Fibroblast of peridontal ligament (primary cell): Measurements from ENCODE around the gene RGS12.

Experiments used
- DNase-seq: peaks from one replicate; pipeline ENCODE4 v3.0.0-alpha.2; 2010; ENCODE audit errors: extremely low read depth

RGS12 gene

DNA sequence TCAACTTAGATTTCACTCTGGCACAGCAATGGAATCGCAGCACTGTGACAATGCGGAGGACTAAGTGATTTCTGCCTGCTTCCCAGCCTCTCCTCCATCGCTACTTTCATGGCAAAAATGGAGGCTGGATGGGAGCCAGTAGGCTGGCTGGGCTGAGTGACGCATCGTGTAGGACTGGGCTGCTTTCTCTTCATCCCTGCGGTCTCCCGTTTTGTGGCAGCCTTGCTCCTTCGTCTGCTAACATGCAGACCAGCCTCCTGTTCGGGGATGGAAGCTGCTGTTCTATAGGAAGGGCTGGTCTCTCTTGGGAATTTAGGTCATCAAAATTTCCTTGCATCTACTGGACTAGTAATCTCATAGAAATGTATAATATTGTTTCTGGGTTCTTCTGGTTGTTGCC lies 15.8 kb upstream of the RGS12 start:
- DNase-seq = no peak

DNA sequence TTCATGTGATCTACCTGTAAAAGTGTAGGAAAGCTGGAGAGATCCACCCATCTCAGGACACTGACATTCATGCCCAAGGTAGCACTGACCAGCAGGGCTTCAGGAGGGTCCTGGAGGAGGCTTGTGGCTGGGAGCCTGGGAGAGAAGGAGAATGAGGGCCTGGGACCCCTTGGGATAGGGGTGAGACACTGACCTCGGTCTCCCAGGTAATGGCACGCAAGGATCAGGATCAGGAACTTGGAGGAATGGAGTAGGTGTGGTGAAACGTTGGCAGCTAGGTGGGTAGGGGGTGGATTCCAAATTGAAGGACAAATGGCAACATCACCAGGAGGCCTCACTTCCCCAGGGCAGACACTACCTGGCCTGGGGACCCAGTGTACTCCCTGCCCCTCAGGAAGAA lies 12.4 kb upstream of the RGS12 start:
- DNase-seq = no peak

DNA sequence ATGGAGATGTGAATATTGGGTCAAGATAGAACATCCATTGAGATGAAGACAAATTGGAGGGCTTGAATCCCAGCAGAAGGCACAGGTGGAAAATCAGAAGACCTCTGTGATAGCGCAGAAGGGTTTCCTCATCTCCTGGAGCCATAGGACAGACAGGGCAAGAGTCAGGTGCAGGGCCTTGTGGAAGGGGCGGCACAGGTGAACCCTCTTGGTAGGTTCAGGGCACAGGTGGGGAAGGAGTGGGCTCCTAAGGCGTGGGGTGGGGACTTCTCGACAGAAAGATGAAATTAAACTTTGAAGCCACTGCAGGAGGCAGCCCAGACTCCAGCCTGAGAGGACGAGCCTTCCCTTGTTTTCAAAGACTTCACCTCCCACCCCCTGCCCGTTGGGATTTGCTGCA lies 9.3 kb upstream of the RGS12 start:
- DNase-seq = no peak

DNA sequence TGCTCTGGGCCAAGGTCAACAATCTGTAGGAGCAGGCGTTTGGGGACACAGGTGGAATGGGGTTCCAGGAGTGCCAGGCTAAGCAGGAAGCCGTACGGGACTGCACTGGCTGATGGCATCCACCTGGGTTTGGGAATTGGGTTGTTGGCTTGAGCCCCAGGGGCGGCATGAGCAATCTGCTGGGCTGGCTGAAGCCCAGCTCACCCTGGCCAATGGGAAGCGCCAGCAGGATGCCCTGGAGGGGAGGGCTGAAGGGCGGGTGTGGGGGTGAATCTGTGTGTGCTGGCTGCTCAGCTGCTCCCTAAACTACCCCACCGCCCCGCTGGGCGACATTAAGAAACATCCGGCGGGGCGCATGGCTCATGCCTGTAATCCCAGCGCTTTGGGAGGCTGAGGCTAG lies 8.9 kb upstream of the RGS12 start:
- DNase-seq = no peak

DNA sequence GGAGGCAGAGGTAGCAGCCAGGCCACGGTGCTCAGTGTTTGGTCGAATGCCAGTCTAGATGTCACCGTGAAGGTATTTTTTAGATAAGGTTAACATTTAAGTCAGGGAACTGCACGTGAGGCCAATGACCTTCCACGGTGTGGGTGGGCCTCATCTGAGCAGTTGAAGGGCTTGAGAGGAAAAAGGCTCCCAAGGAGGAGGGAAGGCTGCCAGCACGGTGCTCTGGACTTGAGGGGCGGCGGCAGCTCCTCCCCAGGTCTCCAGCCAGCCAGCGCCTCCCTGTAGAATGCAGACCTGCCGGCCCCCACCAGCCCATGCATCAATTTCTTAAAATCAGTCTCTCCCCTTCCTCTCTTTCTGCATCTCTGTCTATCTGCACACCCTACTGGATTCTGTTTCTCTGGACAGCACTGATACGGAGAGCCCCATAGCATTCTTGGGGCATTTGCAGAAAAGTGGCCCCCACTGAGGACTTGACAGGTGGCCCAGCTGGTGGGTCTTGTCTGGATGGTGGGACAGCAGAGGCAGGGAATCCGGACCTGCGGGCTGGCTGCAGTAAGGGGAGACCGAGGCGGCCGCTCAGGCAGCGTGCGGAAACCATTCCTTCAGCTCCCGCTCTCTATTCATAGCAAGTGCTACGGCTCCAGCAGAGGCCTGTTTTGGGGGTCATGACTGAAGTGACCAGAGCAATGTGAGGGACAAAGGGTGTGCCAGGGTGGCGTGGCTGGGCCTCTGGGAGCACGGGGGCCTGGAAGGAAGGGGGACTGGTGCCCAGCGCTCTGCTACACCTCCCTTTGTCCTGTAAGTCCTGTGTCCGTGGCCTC lies 7.9 kb upstream of the RGS12 start:
- DNase-seq = no peak

DNA sequence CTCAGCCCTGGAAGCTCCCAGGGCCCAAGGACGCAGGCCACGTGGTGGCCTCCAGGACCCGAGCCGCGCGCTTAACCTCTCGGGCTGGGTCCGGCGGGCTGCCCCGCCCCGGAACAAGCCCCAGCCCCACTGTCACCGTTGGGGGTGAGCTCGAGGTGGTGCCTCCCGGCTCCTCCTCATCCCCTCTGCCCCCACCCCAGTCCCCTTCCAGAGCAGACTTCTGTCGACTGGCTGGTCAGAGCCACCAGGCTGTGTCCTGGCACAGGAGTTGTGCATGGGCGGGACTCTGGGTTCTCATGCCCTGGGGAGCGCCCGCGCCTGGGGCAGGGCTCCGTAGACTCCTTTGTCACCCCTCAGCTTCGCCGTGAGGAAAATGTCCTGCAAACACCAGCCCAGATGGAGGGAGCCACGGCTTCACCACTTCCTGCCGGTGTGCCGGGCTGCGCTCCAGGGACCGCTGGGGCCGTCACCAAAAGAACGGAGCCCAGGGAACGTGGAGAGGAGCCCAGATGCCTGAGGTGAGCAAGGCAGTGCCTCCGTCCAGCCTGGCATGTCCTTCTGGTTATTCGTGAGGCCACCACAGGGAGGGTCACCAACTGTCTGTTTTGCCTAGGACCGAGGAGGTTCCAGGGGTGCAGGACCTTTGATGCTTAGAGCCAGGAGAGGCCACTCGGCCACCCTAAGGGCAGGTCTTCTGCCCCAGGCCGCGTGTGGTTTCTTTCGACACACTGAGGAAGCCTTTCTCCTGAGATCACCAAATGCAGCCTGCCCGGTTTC lies 7.1 kb upstream of the RGS12 start:
- DNase-seq = peak; percentile 78

DNA sequence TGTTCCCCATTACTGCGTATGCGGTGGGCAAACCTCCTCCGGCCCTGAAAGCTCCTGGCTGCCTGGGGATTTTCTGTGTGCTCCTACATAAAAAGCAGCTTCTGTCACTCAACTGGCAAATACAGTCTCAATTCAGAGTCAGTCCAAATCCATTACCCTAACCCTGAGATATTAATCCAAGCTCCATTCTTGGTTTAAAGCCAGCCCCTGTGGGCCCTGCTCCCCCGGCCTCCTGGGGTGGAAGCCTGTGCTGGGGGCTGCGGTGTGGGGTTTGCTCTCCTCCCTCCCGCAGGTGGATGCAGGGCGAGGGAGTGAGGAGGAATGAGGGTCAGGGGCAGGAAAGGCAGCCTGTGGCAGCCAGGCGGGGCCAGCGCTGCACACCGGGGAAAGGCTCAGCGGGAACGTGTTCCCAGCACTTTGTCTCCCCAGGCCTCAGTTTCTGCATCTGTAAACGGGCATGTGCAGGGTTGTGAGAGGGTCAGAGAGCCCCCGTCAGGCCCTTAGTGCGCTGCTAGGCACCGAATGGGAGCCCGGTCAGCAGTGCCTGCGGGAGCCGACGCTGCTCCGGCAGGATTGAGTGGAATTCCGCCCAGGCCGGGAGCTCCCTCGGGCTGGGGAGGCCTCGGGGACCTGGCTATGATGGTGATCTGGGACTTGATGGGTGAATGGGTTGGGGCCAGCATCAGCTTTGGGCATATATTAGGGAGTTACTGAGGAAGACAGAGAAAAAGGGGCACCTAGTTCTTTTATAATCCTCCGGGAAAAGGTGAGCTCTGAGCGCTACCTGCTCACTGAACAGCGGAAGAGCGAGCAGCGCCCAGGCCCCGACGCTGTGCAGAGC lies 6.3 kb upstream of the RGS12 start:
- DNase-seq = no peak

DNA sequence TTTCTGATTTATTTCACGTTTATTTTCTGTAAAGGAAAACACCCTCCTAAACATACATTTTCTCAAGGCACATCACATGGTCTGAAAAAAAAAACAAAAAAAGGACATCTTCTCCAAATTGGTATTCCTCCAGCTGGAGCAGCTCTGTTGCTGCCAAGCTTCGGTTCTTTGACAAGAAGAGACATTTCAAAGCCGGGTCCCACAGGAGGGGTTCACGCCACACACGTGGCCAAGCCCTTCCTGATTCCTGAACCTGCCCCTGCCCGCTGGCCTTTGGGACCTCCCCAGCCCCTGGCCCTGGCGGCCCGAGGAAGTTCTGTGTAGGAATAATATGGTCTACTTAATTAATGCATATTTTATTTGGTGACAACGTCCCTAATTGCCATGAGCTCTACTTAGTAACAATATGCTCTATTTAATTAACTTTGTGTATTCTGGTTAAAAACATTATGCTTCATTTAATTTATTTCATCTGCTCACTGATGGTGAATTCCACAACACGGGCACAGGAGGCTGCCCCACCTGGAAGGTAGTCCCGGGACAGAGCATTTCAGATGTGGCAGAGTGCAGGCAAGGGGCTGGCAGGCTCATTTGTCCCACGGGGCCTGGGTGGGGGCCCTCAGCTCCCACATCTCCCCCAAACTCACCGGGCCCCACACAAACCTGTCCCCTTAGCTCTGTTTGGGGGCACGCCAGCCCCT lies 5.4 kb upstream of the RGS12 start:
- no peak for DNase-seq

DNA sequence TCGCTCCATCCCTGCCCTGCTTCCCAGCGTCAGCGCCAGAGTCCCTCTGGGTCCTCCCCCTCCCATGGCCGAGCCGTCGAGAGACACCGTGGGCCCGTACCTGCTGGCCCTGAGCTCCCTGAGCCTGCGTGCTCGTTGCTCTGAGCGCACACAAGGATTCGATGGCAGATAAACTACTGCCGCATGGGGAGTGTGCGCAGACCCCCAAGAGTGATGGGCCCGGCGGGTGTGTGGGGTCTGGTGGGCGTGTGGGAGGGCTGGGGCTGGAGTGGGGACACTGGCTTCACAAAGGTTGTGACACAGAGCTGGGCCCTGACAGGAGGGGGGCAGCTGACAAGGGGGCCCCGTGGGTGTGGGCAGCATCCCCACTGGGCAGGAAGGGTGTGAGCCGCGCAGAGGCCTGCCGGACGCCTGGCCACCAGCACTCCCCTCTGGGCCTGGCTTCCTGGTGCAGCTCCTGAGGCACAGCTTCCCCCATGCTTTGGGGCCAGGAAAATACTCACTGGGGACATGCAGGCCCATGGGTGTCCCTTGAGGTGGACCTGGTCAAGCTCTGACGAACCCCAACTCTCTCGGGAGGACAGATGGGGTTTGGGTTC lies 4.8 kb upstream of the RGS12 start:
- no peak for DNase-seq

DNA sequence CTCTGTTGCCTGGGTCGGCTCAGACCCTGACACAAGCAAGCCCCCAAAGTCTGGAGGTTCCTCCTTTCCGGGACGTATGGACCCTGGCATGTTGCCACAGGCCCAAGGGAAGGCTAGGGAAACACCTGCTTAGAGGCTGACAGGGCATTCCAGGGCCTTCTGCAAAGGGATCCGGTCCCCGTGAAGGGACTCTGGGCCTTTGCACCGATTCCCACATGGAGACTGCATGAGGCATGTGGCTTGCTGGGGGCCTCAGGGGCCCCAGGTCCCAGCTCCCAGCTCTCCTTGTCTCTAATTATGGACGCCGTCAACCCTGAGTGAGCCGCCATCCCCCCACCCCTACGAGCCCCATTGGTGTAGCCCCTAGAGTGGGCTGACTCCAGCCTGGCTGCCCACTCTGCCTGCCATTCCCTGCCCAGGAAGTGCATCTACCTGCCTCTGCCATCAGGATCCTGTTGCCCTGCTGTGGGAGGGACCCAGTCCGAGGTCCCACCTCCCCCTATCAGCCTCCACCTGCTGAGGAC lies 4.2 kb upstream of the RGS12 start:
- no peak for DNase-seq

DNA sequence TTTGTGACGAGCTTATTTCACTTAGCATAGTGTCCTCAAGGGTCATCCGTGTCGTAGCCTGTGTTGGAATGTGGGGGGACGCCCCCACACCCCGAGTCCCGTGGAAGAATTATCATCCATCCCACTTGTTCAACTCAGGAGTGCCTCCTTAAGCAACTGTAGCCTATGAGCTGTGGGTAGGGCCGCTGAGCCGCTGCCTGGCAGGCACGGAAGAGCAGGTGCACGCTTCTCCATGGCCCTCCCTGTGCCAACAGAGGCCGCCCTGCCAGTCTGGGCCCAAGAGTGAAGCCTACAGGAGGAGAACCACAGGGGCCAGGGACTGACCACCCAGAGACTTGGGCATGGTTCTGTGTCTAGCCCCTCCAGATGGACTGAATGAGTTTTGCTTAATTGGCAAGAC lies 2.3 kb upstream of the RGS12 start:
- DNase-seq = no peak

DNA sequence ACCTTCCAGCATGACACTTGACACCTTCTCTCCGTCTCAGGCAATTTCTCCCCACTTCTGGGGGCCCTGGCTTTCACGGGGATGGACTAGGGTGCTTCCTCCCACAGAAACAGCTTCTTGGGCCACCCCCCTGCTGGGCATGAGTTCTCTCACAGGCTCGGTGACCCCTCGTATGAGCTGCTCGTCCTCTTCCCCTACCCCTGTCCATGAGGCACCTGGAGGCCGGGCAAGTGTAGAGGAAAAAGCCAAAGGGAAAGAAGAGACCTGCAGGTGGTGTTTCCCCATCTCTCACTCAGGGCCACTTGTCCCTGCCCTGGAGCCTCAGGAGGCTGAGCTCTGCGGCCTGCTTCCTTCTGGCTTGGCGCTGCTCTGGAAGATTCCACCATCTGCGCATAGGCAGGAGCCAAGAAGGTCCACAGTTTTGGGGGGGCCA lies 1.9 kb upstream of the RGS12 start:
- DNase-seq = no peak

DNA sequence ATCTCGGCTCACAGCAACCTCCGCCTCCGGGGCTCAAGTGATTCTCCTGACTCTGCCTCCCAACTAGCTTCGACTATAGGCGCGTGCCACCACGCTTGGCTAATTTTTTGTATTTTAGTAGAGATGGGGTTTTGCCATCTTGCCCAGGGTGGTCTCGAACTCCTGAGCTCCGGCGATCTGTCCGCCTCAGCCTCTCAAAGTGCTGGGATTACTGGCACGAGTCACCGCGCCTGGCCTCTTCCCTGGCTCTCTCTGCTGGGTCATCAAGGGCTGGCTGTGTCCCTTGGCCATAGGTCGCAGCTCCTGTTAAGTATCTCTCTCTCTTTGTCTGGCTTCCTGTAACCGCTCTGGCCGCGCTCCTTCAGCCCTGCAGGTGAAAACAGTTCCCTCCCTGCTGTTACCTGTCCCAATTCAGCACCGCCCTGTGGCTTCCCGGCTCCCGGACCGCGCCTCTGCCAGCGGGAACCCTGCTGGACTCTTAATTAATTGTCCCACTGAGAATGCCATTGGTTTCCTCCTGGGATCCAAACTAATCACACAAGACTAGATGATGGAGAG lies 1.3 kb upstream of the RGS12 start:
- no peak for DNase-seq

DNA sequence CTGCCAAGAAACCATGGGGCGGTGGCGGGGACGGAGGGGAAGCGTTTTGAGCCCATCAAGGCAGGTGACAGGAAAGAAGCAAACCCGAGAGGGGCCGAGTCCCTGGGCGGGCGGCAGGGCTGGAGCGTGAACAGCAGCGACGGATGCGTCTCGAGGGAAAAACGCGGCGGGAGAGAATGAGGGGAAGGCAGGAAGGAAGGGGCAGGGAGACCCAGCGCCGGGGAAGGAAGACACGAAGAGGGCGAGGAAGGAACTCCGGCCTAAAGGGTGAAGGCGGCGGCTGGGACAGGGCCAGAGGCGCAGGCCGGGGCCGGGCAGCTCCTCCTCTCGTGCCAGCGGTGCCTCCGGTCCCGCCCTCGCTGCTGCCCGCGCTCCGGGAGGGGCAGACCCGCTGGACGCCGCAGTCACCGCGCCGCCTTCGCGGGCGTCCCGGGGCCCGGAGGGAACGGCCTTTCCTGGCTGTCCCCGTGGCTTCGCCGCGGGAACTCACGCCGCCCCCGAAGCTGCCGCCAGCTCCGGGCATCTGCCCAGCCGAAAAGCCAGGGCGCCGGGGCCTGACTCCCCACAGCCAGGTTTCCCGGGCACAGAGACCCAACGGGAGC lies 751 bp upstream of the RGS12 start:
- peak; percentile 27 for DNase-seq

DNA sequence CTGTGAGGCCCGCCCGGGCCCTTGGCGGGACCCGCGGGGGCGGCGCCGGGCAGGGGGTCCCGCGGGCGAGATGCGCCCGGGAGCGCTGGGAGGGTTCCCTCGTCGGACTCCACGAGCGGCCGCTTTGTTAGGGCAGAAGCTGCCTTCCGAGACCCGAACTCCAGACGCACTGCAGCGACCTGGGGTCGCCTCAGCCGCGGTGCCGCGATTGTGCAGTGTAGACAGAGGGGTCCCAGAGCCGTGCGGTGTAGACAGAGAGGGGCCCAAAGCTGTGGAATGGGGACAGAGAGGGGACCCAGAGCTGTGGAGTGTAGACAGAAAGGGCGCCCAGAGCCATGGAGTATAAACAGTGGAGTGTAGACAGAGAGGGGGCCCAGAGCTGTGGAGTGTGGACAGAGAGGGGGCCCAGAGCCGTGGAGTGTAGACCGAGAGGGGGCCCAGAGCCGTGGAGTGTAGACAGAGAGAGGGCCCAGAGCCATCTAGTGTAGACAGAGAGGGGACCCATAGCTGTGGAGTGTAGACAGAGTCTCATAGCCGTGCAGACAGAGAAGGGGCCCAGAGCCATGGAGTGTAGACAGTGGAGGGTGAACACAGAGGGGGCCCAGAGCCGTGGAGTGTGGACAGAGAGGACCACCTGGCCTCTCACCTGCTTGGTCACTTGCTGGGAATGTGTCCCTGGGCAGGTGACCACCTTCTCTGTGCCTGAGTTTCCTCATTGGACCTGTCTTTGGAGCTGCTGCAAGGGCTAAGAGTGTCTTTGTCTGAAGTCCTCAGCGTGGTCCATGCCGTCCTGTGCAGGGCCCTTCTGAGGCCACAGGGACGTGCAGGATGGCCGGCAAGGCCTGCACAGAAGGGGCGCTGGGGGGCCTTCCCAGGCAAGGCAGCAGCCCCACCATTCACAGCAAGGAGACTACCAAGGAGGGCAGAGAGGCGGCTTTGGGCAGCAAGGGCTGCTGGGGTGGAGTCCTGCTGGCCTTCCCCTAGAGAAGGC lies 875 bp downstream of the RGS12 start:
- DNase-seq = no peak

DNA sequence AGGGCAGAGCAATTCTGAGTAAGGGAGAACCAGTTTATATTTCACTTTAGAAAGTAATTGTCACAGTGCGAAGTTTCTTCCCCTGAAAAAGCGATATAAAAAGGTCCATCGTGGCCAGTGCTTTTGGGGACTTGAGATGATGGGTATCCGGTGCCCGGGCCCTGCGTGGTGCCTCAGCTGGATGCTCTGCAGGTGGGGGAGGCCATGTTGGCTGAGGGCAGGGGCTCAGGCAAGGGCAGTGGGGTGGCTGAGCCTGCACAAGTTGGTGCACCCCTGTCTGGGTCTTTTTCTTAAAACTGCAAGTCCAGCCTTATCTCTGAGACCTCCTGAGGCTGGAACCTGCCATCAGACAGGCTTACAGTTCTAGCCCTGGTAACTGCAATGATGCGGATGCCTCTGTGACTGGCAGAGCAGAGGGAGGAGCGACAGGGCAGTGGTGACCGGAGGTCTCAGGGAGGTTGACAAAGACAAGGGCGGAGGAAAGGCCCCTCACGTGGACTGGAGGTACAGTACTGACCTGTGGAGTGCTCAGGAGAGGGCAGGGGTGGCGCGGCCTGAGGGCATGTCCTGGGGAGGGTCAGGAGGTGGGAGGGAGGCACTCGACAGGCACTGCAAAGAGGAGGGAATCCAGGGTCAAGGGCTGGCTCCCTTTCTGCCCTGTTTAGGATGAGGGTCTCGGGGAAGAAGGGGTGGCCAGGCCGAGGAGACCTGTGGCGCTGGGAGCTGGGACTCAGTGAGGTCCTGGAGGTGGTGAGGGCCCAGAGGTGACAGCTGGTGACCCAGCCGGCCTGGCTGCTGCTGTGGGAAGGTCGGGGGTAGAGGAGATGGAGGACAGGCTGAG lies 1.8 kb downstream of the RGS12 start:
- no peak for DNase-seq

DNA sequence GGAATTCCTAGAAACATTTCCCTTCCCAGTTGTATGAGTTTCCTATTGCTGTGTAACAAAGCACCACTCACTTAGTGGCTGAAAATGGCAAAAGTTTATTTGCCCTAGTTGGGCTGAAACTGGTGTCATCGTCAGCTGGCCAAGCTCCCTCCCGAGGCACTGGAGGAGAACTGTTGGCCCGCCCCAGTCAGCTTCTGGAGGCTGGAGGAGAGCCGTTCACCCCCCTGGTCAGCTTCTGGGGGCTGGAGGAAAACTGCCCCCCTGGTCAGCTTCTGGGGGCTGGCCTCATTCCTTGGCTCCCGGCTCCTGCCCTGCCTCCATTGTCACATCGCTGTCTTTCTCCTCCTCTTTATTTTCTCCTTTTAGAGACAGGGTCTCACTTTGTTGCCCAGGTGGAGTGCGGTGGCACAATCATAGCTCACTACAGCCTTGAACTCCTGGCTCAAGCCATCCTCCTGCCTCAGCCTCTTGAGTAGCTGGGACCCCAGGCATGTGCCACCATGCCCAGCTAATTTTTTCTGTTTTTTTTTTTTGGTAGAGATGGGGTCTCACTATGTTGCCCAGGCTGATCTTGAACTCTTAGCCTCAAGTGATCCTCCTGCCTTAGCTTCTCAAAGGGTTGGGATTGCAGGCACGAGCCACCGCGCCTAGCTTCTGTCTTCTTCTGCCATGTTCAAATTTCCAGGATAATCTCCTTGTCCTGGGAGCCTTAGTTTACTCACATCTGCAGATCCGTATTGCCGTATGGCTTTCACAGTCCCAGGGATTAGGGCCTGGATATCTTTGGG lies 3.2 kb downstream of the RGS12 start:
- DNase-seq = no peak
